Loucy (cell line): Measurements from ENCODE around the gene RHOT2.

Source experiments
- H2AFZ ChIP-seq: fragments of 200-600 bp; sonication (generic); 2 replicates; pipeline ENCODE4 v1.6.0; 2016; ENCODE audit warnings: antibody characterized with exemption, mild to moderate bottlenecking, low read length, moderate library complexity
- H3F3A ChIP-seq: fragments of 200-600 bp; 2 replicates; pipeline ENCODE4 v1.6.0; 2016; ENCODE audit warnings: antibody characterized with exemption, low read depth, mild to moderate bottlenecking
- H3K27me3 ChIP-seq: fragments of 200-600 bp; sonication (generic); 2 replicates; pipeline ENCODE4 v1.6.1; 2014; ENCODE audit warnings: low read length, mild to moderate bottlenecking; ENCODE audit not compliant: insufficient read depth, poor library complexity, severe bottlenecking
- H3K36me3 ChIP-seq: fragments of 200-600 bp; sonication (generic); 2 replicates; pipeline ENCODE4 v1.6.1; 2016; ENCODE audit warnings: low read length; ENCODE audit not compliant: insufficient read depth
- H3K4me1 ChIP-seq: fragments of 200-600 bp; sonication (generic); 2 replicates; pipeline ENCODE4 v1.5.1; 2014; ENCODE audit warnings: low read length, mild to moderate bottlenecking; ENCODE audit not compliant: insufficient read depth, poor library complexity, severe bottlenecking
- H3K4me2 ChIP-seq: fragments of 200-600 bp; sonication (generic); 2 replicates; pipeline ENCODE4 v1.6.0; 2014; ENCODE audit warnings: antibody characterized with exemption, low read length, low read depth, mild to moderate bottlenecking; ENCODE audit not compliant: poor library complexity, severe bottlenecking
- H3K4me3 ChIP-seq: fragments of 200-600 bp; sonication (generic); 2 replicates; pipeline ENCODE4 v1.5.1; 2014; ENCODE audit warnings: low read length, mild to moderate bottlenecking, mixed read lengths; ENCODE audit not compliant: poor library complexity, severe bottlenecking
- H3K79me2 ChIP-seq: fragments of 200-600 bp; sonication (generic); 2 replicates; pipeline ENCODE4 v1.6.1; 2014; ENCODE audit warnings: low read length; ENCODE audit not compliant: insufficient read depth
- H3K9ac ChIP-seq: fragments of 200-600 bp; sonication (generic); 2 replicates; pipeline ENCODE4 v1.6.0; 2014; ENCODE audit warnings: mild to moderate bottlenecking, low read depth, low read length, moderate library complexity; ENCODE audit not compliant: poor library complexity, severe bottlenecking
- H3K9me2 ChIP-seq: fragments of 200-600 bp; sonication (generic); replicated peaks from 2 replicates; pipeline ENCODE4 v1.6.1; 2016; ENCODE audit warnings: low read depth, low read length, mixed read lengths
- H3K9me3 ChIP-seq: fragments of 200-600 bp; sonication (generic); 2 replicates; pipeline ENCODE4 v1.6.1; 2014; ENCODE audit warnings: mild to moderate bottlenecking, antibody characterized with exemption, low read length, low read depth; ENCODE audit not compliant: insufficient read depth
- H4K20me1 ChIP-seq: fragments of 200-600 bp; sonication (generic); 2 replicates; pipeline ENCODE4 v1.6.0; 2014; ENCODE audit warnings: antibody characterized with exemption, low read length, mild to moderate bottlenecking; ENCODE audit not compliant: insufficient read depth, poor library complexity, severe bottlenecking
- EZH2phosphoT487 ChIP-seq: fragments of 200-600 bp; IDR thresholded peaks from 2 replicates; pipeline ENCODE4 v1.6.1; 2018; ENCODE audit warnings: antibody characterized with exemption, mild to moderate bottlenecking, moderate library complexity, borderline replicate concordance
- TF ChIP-seq, protein P1 (sequence below): fragments of 200-600 bp; sonication (generic); conservative IDR thresholded peaks from 2 replicates; pipeline ENCODE4 v1.5.1; 2014; ENCODE audit warnings: mild to moderate bottlenecking, antibody characterized with exemption, low read length

RHOT2 gene

DNA sequence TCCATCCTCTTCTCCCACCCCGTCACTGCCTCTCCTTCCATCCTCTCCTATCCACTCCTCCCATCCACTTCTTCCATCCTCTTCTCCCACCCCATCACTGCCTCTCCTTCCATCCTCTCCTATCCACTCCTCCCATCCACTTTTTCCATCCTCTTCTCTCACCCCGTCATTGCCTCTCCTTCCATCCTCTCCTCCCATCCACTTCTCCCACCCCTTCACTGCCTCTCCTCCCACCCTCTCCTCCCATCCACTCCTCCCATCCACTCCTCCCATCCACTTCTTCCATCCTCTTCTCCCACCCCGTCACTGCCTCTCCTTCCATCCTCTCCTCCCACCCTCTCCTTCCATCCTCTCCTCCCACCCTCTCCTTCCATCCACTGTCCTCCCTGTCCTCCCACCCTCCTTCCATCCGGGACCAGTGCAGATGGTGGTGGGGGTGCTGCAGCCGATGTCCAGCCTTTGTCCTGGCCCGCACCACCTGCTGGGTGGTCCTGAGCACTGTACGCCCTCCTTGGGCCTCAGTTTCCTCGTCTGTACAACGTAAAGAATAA is 36.0 kb upstream of the RHOT2 start:
- no peak for TF ChIP-seq EZH2phosphoT487
- TF ChIP-seq, protein P1, sequence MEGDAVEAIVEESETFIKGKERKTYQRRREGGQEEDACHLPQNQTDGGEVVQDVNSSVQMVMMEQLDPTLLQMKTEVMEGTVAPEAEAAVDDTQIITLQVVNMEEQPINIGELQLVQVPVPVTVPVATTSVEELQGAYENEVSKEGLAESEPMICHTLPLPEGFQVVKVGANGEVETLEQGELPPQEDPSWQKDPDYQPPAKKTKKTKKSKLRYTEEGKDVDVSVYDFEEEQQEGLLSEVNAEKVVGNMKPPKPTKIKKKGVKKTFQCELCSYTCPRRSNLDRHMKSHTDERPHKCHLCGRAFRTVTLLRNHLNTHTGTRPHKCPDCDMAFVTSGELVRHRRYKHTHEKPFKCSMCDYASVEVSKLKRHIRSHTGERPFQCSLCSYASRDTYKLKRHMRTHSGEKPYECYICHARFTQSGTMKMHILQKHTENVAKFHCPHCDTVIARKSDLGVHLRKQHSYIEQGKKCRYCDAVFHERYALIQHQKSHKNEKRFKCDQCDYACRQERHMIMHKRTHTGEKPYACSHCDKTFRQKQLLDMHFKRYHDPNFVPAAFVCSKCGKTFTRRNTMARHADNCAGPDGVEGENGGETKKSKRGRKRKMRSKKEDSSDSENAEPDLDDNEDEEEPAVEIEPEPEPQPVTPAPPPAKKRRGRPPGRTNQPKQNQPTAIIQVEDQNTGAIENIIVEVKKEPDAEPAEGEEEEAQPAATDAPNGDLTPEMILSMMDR: no peak
- Histone ChIP-seq H2AFZ (no peak overlapping the region), H3K9me3 (no peaks in the 10 kb centered on the region), H3K9ac (no peak overlapping the region), H3K9me2 (no peaks in the 10 kb centered on the region), H3K4me3 (no peak overlapping the region), H3F3A (no peaks in the 10 kb centered on the region), H3K79me2 (peaks cover 14% of the 10 kb centered on the region), H3K27me3 (no peaks in the 10 kb centered on the region), H3K36me3 (no peaks in the 10 kb centered on the region), H4K20me1 (no peaks in the 10 kb centered on the region), H3K4me2 (no peak overlapping the region), H3K4me1 (no peaks in the 10 kb centered on the region)

DNA sequence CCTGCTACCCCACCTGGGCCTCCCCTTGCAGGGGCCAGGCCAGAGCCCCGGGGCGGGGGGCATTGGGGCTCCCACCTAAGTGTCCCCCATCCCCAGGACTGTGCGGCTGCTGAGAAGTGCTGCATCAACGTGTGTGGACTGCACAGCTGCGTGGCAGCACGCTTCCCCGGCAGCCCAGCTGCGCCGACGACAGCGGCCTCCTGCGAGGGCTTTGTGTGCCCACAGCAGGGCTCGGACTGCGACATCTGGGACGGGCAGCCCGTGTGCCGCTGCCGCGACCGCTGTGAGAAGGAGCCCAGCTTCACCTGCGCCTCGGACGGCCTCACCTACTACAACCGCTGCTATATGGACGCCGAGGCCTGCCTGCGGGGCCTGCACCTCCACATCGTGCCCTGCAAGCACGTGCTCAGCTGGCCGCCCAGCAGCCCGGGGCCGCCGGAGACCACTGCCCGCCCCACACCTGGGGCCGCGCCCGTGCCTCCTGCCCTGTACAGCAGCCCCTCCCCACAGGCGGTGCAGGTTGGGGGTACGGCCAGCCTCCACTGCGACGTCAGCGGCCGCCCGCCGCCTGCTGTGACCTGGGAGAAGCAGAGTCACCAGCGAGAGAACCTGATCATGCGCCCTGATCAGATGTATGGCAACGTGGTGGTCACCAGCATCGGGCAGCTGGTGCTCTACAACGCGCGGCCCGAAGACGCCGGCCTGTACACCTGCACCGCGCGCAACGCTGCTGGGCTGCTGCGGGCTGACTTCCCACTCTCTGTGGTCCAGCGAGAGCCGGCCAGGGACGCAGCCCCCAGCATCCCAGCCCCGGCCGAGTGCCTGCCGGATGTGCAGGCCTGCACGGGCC is 35.2 kb upstream of the RHOT2 start:
- Histone ChIP-seq H3K36me3 (no peaks in the 10 kb centered on the region), H3K27me3 (no peaks in the 10 kb centered on the region), H3F3A (no peaks in the 10 kb centered on the region), H3K4me3 (no peak overlapping the region), H3K4me2 (no peak overlapping the region), H3K9ac (no peak overlapping the region), H3K9me2 (no peaks in the 10 kb centered on the region), H3K79me2 (peaks cover 14% of the 10 kb centered on the region), H3K4me1 (no peaks in the 10 kb centered on the region), H3K9me3 (no peaks in the 10 kb centered on the region), H2AFZ (no peak overlapping the region), H4K20me1 (no peaks in the 10 kb centered on the region)
- TF ChIP-seq EZH2phosphoT487: no peak

GRCh38 chr16:633336-634050 is 34.4 kb upstream of the RHOT2 start:
- TF ChIP-seq EZH2phosphoT487: no peak
- TF ChIP-seq, protein P1: no peak
- no peaks in the 10 kb centered on the region for H3K4me1 ChIP-seq
- H3K9me2 ChIP-seq: no peaks in the 10 kb centered on the region
- no peaks in the 10 kb centered on the region for H3K36me3 ChIP-seq
- no peaks in the 10 kb centered on the region for H3F3A ChIP-seq
- no peaks in the 10 kb centered on the region for H3K27me3 ChIP-seq
- no peak overlapping the region for H2AFZ ChIP-seq
- no peaks in the 10 kb centered on the region for H4K20me1 ChIP-seq
- peaks cover 14% of the 10 kb centered on the region for H3K79me2 ChIP-seq
- no peaks in the 10 kb centered on the region for H3K9me3 ChIP-seq
- no peak overlapping the region for H3K4me3 ChIP-seq
- H3K9ac ChIP-seq: no peak overlapping the region
- H3K4me2 ChIP-seq: no peak overlapping the region
